SK-N-MC (cell line): ENCODE results near the gene KCNAB1.
"Not testable (repeated sequence)": the region's sequence is repeated elsewhere in the genome, so short reads cannot be mapped to it uniquely, and the experiment has no call there.

Experiments
- EZH2 ChIP-seq: fragments of 200-600 bp; sonication (generic); IDR thresholded peaks from one replicate; pipeline ENCODE4 v1.6.1; 2017; ENCODE audit warnings: antibody characterized with exemption
- FOXP2 ChIP-seq: optimal IDR thresholded peaks from 2 replicates; pipeline ENCODE3; 2011; ENCODE audit warnings: mild to moderate bottlenecking, moderate library complexity; ENCODE audit not compliant: insufficient read depth; ENCODE audit errors: extremely low read length, control extremely low read depth

DNA sequence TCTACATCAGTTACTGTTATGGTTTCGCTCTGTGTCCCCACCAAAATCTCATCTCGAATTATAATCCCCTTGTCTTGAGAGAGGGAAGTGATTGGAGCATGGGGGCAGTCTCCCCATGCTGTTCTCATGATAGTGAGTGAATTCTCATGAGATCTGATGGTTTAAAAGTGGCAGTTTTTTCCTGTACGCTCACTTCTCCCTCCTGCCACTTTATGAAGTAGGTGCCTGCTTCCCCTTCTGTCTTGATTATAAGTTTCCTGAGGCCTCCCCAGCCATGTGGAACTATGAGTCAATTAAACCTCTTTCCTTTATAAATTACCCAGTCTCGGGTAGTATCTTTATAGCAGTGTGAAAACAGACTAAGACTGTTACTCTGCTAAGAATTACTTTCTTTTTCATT is 449.5 kb downstream of the KCNAB1 start:
- not testable (repeated sequence) for TF ChIP-seq FOXP2, EZH2
